H1 (cell line): ENCODE measurements around the gene IRAK3. TPM values are rescaled to one million over a fixed set of nuclear protein-coding genes. Genes with fewer than 3 reads are reported as not detected.

Source experiments
- CTCF ChIA-PET: fragments of 300-600 bp; sonication (Branson Sonifier 250); formaldehyde crosslinking; loops from one replicate; lab custom pipeline; 2021; ENCODE audit not compliant: partially characterized antibody; lab: Charles Lee
- POLR2A ChIA-PET: fragments of 300-600 bp; sonication (Branson Sonifier 250); formaldehyde crosslinking; loops from one replicate; lab custom pipeline; 2021; ENCODE audit warnings: inconsistent platforms; ENCODE audit not compliant: partially characterized antibody; lab: Charles Lee
- DNase-seq, 2 experiments: peaks; one replicate each; pipeline versions ENCODE4 v3.0.0 to v3.0.0-alpha.2; 2010 to 2022; ENCODE audit warnings: low spot score in 2 of 2, low read depth in 1 of 2, mixed read lengths in 1 of 2
- FAIRE-seq: peaks from 2 replicates; lab custom pipeline; 2011; peaks lifted over from hg19 to GRCh38; lab: Jason Lieb, UNC
- H2AFZ ChIP-seq: 2 replicates; pipeline ENCODE4 v1.8.1; 2012; ENCODE audit warnings: low read length, inconsistent platforms
- H2AK5ac ChIP-seq: 2 replicates; pipeline ENCODE4 v1.6.1; 2013; ENCODE audit warnings: low read depth, low read length
- H2BK120ac ChIP-seq: replicated peaks from 2 replicates; pipeline ENCODE3; 2013; ENCODE audit warnings: low read depth, low read length, inconsistent platforms
- H2BK12ac ChIP-seq: 2 replicates; pipeline ENCODE4 v1.6.1; 2013; ENCODE audit warnings: low read depth, low read length
- H2BK15ac ChIP-seq: 2 replicates; pipeline ENCODE4 v1.6.1; 2013; ENCODE audit warnings: low read length
- H2BK20ac ChIP-seq: 2 replicates; pipeline ENCODE4 v1.6.1; 2013; ENCODE audit warnings: low read length
- H2BK5ac ChIP-seq: 2 replicates; pipeline ENCODE4 v1.6.1; 2013; ENCODE audit warnings: low read depth, low read length
- H3K14ac ChIP-seq: 2 replicates; pipeline ENCODE4 v1.6.1; 2013; ENCODE audit warnings: inconsistent platforms; ENCODE audit not compliant: insufficient read length
- H3K18ac ChIP-seq: 2 replicates; pipeline ENCODE4 v1.6.1; 2013; ENCODE audit warnings: low read length; ENCODE audit errors: extremely low read depth
- H3K23ac ChIP-seq: 2 replicates; pipeline ENCODE4 v1.6.1; 2013; ENCODE audit warnings: inconsistent platforms; ENCODE audit not compliant: insufficient read length
- H3K23me2 ChIP-seq: 2 replicates; pipeline ENCODE4 v1.6.1; 2013; ENCODE audit warnings: low read depth, low read length
- H3K27ac ChIP-seq: 2 replicates; pipeline ENCODE4 v1.6.1; 2011; ENCODE audit warnings: low read depth, low read length, inconsistent platforms
- H3K27me3 ChIP-seq, 4 experiments: replicated peaks in 1 of 4; 1 replicate in 1 of 4; 2 replicates in 3 of 4; pipeline versions ENCODE4 v1.6.1 to v1.8.1; 2011 to 2013; ENCODE audit warnings: low read length in 3 of 4, mild to moderate bottlenecking in 3 of 4, inconsistent platforms in 2 of 4, mixed read lengths in 2 of 4, moderate library complexity in 1 of 4; ENCODE audit not compliant: control insufficient read depth in 3 of 4, insufficient read depth in 3 of 4; ENCODE audit errors: extremely low read depth in 1 of 4
- H3K36me3 ChIP-seq, 4 experiments: 2 replicates each; pipeline versions ENCODE4 v1.6.1 to v1.8.1; 2011 to 2013; ENCODE audit warnings: mild to moderate bottlenecking in 4 of 4, low read length in 3 of 4, moderate library complexity in 2 of 4, control low read depth in 1 of 4, inconsistent platforms in 1 of 4; ENCODE audit not compliant: insufficient read depth in 4 of 4, control insufficient read depth in 2 of 4
- H3K4ac ChIP-seq: replicated peaks from 2 replicates; pipeline ENCODE3; 2013; ENCODE audit warnings: low read length, low read depth, mixed read lengths, inconsistent platforms; ENCODE audit not compliant: insufficient read length
- H3K4me1 ChIP-seq, 4 experiments: replicated peaks in 1 of 4; 1 replicate in 1 of 4; 2 replicates in 3 of 4; pipeline versions ENCODE4 v1.6.1 to v1.8.1; 2011 to 2013; ENCODE audit warnings: low read length in 3 of 4, inconsistent platforms in 2 of 4, mixed read lengths in 1 of 4; ENCODE audit not compliant: insufficient read depth in 4 of 4, control insufficient read depth in 3 of 4
- H3K4me2 ChIP-seq, 2 experiments: 2 replicates each; pipeline versions ENCODE4 v1.6.1 to v1.8.1; 2011 to 2013; ENCODE audit warnings: low read depth in 2 of 2, low read length in 2 of 2, control low read depth in 1 of 2, inconsistent platforms in 1 of 2, mild to moderate bottlenecking in 1 of 2; ENCODE audit not compliant: insufficient read depth in 1 of 2
- H3K4me3 ChIP-seq, 4 experiments: fragments of 200-600, 300-600 bp in 1 of 4; sonication (generic), shearing (Covaris generic), sonication (Bioruptor Twin) in 1 of 4; 2 replicates each; pipeline versions ENCODE4 v1.5.1 to v1.8.1; 2011 to 2016; ENCODE audit warnings: low read length in 4 of 4, low read depth in 3 of 4, control low read depth in 2 of 4, inconsistent platforms in 2 of 4, mild to moderate bottlenecking in 2 of 4, mixed read lengths in 1 of 4, moderate library complexity in 1 of 4; ENCODE audit not compliant: insufficient read depth in 2 of 4; ENCODE audit errors: extremely low read depth in 1 of 4
- H3K56ac ChIP-seq: replicated peaks from 2 replicates; pipeline ENCODE3; 2013; ENCODE audit warnings: low read depth, mild to moderate bottlenecking, mixed read lengths, low read length, inconsistent platforms; ENCODE audit not compliant: insufficient read length
- H3K79me1 ChIP-seq: 2 replicates; pipeline ENCODE4 v1.6.1; 2013; ENCODE audit warnings: low read depth, low read length, control low read depth
- H3K79me2 ChIP-seq, 2 experiments: 2 replicates each; pipeline versions ENCODE4 v1.6.1 to v1.8.1; 2012 to 2013; ENCODE audit warnings: low read length in 2 of 2, mild to moderate bottlenecking in 2 of 2, inconsistent platforms in 1 of 2; ENCODE audit not compliant: insufficient read depth in 2 of 2, control insufficient read depth in 1 of 2
- H3K9ac ChIP-seq, 4 experiments: replicated peaks in 1 of 4; 1 replicate in 1 of 4; 2 replicates in 3 of 4; pipeline versions ENCODE4 v1.6.1 to v1.8.1; 2011 to 2013; ENCODE audit warnings: low read depth in 3 of 4, low read length in 3 of 4, control low read depth in 2 of 4, mild to moderate bottlenecking in 2 of 4, moderate library complexity in 2 of 4, inconsistent platforms in 1 of 4; ENCODE audit errors: extremely low read depth in 1 of 4
- H3K9me3 ChIP-seq, 2 experiments: 2 replicates each; pipeline versions ENCODE4 v1.6.1 to v1.8.1; 2012 to 2013; ENCODE audit warnings: mild to moderate bottlenecking in 2 of 2, moderate library complexity in 2 of 2, control low read depth in 1 of 2, inconsistent platforms in 1 of 2, low read depth in 1 of 2, low read length in 1 of 2, mixed read lengths in 1 of 2; ENCODE audit not compliant: insufficient read depth in 2 of 2
- H4K20me1 ChIP-seq, 2 experiments: replicated peaks in 1 of 2; 2 replicates each; pipeline versions ENCODE3 to v1.8.1; 2011 to 2013; ENCODE audit warnings: inconsistent platforms in 2 of 2, low read length in 2 of 2, mild to moderate bottlenecking in 1 of 2; ENCODE audit not compliant: insufficient read depth in 2 of 2, control insufficient read depth in 1 of 2
- H4K5ac ChIP-seq: 2 replicates; pipeline ENCODE4 v1.6.1; 2013; ENCODE audit warnings: low read length, low read depth, mixed read lengths, inconsistent platforms; ENCODE audit not compliant: insufficient read length
- H4K8ac ChIP-seq: 2 replicates; pipeline ENCODE4 v1.8.0; 2013; ENCODE audit warnings: mild to moderate bottlenecking, moderate library complexity, low read length, inconsistent platforms; ENCODE audit not compliant: insufficient read depth; ENCODE audit errors: extremely low read depth
- H4K91ac ChIP-seq: replicated peaks from 2 replicates; pipeline ENCODE3; 2013; ENCODE audit warnings: low read length, mixed read lengths, inconsistent platforms; ENCODE audit not compliant: insufficient read length
- BCL11A ChIP-seq, 2 experiments: IDR thresholded peaks; one replicate each; pipeline ENCODE4 v1.6.1; 2011; ENCODE audit warnings: low read depth in 2 of 2, low read length in 2 of 2, mild to moderate bottlenecking in 2 of 2
- CEBPB ChIP-seq: IDR thresholded peaks from 2 replicates; pipeline ENCODE4 v1.6.1; 2012; ENCODE audit warnings: low read depth, low read length
- FOSL1 ChIP-seq: IDR thresholded peaks from 2 replicates; pipeline ENCODE4 v1.6.1; 2011; ENCODE audit warnings: mild to moderate bottlenecking, low read depth, low read length, moderate library complexity; ENCODE audit not compliant: insufficient read depth
- MAFK ChIP-seq: IDR thresholded peaks from 2 replicates; pipeline ENCODE4 v1.6.1; 2012; ENCODE audit warnings: low read depth, mild to moderate bottlenecking, improper control_type of control experiment, low read length
- RNF2 ChIP-seq: fragments of 200-900, 300-1000 bp; sonication (generic); IDR thresholded peaks from 2 replicates; pipeline ENCODE4 v1.7.1; 2016; ENCODE audit warnings: borderline replicate concordance, low read depth, mild to moderate bottlenecking, antibody characterized with exemption, low read length; ENCODE audit not compliant: poor library complexity, severe bottlenecking; ENCODE audit errors: missing control alignments
- SP4 ChIP-seq: IDR thresholded peaks from 2 replicates; pipeline ENCODE4 v1.6.1; 2012; ENCODE audit warnings: low read length, inconsistent platforms
- polyA plus RNA-seq, 7 experiments: library from polyadenylated mRNA; depleted of rRNA in 3 of 7; stranded (reverse) in 5 of 7; unstranded in 2 of 7; fragments of >200 nt in 5 of 7; fragments of 200-250 nt in 2 of 7; gene quantifications; 1 replicate in 5 of 7; 2 replicates in 1 of 7; 4 replicates in 1 of 7; pipeline versions ENCODE4 v1.2.1 to v1.2.3, GENCODE V29; 2011 to 2013; ENCODE audit warnings: missing spikeins in 2 of 7, mixed read lengths in 2 of 7
- total RNA-seq: library from RNA; stranded (reverse); fragmentation: NEBNext Ultra II Directional; extraction: Animal tissue kit (Norgen Biotek cat#: 25700); gene quantifications from 2 replicates; pipeline ENCODE4 v1.2.1, GENCODE V29; 2021

IRAK3 gene
- total and polyA plus RNA-seq, 2 of the 8 experiments (the other 6 are each of a cell fraction or from before 2014, with no cell fraction given), result 0.51 to 2.2 TPM

GRCh38 chr12:66228462-66228861 is 39.4 kb downstream of the IRAK3 start:
- Histone ChIP-seq H2AK5ac (no peak overlapping the region), H3K9ac (no peak overlapping the region), H3K18ac (no peak overlapping the region), H4K91ac (no peak overlapping the region), H3K23me2 (no peaks in the 10 kb centered on the region), H3K9me3 (no peaks in the 10 kb centered on the region), H3K14ac (no peak overlapping the region), H3K56ac (no peak overlapping the region), H2BK120ac (no peak overlapping the region), H3K4ac (no peak overlapping the region), H2BK5ac (no peak overlapping the region), H3K79me2 (no peaks in the 10 kb centered on the region), H3K27ac (no peak overlapping the region), H2AFZ (no peak overlapping the region), H3K36me3 (no peaks in the 10 kb centered on the region), H2BK20ac (no peak overlapping the region), H3K27me3 (no peaks in the 10 kb centered on the region), H4K8ac (no peak overlapping the region), H2BK12ac (no peak overlapping the region), H2BK15ac (no peak overlapping the region), H3K4me1 (no peaks in the 10 kb centered on the region), H3K23ac (no peak overlapping the region), H3K79me1 (no peaks in the 10 kb centered on the region), H4K5ac (no peak overlapping the region), H3K4me2 (no peak overlapping the region), H4K20me1 (no peaks in the 10 kb centered on the region), H3K4me3 (no peak overlapping the region)
- DNase-seq (no peak), FAIRE-seq (no peak)
- POLR2A ChIA-PET, result no interaction called here
- CTCF ChIA-PET, result no interaction called here
- TF ChIP-seq MAFK (no peak), SP4 (no peak), CEBPB (no peak), RNF2 (no peak), FOSL1 (no peak), BCL11A (IDR thresholded peaks at IDR 0.05; ENCODE audit: low read depth in 2 of 2, low read length in 2 of 2) (no peak)
